NCI-H187 treated with DMSO at 0.1 percent for 48 hours (cell line): ENCODE results near the gene SLC2A1.
"Not testable (repeated sequence)": the region's sequence is repeated elsewhere in the genome, so short reads cannot be mapped to it uniquely, and the experiment has no call there.

Source experiments
- DNase-seq: peaks from one replicate; lab custom pipeline; 2025; lab: John Stamatoyannopoulos, UW

SLC2A1 gene

GRCh38 chr1:42928859-42929258 is 29.8 kb downstream of the SLC2A1 start:
- no peak for DNase-seq

- no peak for DNase-seq
These were observed 30.7 kb downstream of the SLC2A1 start for GRCh38 chr1:42927920-42928505.

- DNase-seq: no peak
These were observed 31.3 kb downstream of the SLC2A1 start for GRCh38 chr1:42927274-42927841.

GRCh38 chr1:42926879-42927242 is 31.8 kb downstream of the SLC2A1 start:
- DNase-seq: no peak

- no peak for DNase-seq
These were observed 32.3 kb downstream of the SLC2A1 start for GRCh38 chr1:42926235-42926878.

DNA sequence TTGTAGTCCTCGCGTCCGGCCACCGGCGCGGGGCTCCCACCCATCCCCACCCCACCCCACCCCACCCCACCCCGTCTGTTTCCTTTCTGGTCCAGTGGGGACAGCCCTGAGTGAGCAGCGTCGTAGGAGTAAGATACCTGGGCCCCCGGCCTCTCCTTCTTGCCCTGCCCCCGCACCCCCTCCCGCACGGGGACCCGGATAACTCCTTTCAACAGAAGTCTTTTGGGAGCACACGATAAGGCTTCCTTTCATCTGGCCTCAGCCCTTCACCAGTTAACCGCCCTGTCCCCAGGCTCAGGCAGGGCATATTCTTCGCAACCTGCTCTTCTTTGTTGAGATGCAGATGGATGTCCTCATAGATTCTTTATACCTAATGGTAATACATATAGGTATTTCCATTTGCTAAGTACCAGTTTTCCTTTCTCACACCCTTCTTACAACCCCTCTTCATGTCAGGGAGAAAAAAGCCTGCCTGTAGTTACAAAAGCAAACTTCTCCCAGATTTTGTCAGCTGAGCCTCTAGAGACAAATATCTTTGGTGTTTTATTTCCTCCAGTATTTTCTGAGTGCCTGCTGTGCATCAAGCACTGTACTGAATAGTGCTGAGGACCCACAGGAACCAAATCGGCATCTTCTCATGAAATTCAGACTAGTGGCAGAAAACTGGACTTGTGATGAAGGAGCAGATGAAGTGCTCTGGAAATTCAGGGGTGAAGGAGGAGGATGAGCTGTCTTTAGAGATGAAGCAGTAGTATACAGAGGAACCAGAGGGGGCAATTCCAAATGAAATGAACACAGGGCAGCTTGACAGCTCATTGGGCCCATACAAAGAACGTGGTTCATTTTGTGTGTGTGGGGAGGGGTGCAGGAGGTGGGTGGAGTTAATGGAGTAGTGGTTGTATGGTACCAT is 33.6 kb downstream of the SLC2A1 start:
- no peak for DNase-seq

DNA sequence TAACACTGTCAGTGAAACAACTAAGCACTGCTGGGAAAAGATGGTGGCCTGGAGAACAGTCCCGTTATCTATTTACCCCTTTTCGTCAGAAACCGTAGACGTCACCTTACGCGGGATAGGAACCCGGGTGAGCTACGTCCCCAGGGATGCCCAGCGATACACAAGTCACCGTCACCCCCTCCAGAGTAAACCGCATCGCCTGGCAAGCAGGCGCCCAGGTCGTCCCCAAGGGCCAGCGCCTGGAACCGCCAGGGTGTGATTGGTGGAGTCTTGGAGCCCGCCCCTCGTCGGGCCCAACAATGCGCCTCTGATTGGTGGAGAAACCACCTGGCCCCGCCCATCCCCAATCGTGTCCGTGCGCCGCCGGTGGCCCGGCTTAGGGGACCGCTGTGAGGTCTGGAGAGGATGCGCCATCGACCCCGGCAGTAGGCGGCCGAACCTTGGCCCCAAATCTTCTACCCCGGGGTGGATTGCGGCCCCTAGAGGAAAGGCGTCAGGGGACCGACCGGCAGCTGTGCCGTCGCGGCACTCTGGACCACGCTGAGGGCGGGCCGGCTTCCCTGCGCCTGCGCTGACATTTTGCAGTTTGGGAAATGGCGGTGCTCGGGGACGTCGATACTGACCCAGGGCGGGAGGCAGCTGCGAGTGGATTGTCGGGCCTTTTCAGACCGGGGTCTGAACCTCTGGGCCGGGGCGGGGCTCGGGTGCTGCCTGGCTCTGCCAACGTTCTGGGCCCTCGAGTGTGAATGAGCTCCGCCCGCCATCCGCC is 34.4 kb downstream of the SLC2A1 start:
- peak; percentile 52 for DNase-seq

DNA sequence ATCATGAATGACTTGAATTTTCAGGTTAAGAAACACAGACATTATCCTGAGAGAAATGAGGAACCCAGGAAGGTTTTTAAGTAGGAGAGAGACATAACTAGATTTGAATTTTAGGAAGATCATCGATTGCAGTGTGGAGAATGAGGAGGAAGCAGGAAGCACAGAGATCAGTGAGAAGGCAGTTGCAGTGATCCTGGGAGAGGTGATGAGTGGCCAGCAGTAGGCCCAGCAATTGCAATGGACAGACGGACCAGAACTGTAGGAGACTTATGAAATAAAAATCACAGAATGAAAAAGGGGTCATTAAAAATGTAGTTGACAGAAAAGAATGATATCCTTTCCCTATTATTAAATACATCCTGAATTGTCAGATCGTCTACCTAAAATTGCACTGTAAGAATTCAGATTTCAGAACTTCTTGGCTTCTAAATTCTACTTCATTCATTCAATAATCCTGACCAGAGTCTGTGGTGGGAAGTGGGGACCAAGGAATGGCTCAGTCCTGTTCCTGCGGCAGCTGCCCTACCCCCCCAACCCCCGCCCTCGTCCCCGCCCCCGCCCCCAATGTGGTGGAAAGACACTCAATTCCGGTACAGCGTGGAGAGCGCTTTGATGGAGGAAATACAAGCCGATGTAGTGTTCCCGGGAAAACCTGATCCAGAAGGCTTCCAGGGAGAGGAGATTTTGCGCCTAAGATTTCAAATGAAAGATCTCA is 35.1 kb downstream of the SLC2A1 start:
- DNase-seq: no peak

DNA sequence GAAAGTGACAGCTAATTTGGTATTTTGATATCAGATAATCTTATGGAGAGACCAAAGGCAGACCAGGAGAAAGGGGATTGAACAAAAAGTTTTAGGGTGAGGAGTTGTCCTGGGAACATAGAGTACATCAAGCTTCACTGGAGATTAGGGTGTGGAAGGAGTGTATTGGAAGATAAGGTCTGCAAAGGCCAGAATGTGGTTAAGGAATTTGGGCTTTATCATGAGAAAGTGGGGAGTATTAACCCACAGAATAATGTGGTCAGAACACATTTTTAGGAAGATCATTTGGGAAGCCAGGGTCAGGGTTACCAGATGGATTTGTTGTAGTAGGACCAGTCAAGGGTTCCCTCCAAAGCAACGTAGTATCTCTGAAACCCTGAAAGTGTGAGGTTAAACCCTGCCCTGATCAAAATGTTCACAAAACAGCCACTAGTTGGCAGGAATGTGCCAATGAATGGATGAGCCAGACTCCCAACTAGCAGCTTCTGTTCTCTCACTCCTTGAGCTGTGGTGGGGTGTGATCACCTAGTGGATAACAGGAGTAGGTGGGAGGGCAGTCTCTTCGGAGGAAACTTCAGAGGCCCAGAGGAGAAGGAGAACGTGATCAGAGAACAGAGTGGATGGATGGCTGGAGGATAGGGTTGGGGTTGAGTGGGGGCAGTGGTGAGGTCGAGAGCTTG is 35.8 kb downstream of the SLC2A1 start:
- DNase-seq: peak; percentile 16

DNA sequence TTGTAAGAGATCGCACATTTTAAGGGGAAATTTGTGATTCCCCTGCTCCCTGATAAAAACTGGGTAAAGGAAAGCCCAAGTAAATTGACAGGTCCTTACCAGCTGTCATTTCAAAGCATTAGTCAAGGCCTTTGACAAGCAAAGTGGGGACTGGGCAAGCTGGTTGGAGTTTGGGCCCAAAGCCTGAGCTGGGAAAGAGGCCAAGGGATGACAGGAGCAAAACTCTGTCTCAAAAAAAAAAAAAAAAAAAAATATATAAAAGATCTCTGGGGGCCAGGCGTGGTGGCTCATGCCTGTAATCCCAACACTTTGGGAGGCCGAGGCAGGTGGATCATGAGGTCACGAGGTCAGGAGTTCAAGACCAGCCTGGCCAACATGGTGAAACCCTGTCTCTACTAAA is 36.9 kb downstream of the SLC2A1 start:
- no peak for DNase-seq

- not testable (repeated sequence) for DNase-seq
These were observed 39.0 kb downstream of the SLC2A1 start for GRCh38 chr1:42919651-42920050.

DNA sequence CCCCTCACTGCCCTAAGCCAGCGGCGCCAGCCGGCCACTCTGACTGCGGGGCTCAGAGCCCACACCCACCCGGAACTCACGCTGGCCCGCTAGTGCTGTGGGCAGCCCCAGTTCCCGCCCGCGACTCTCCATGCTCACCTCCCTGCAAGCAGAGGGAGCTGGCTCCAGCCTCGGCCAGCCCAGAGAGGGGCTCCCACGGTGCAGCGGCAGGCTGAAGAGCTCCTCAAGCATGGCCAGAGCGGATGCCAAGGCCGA is 41.5 kb downstream of the SLC2A1 start:
- DNase-seq: no peak

GRCh38 chr1:42915456-42915855 is 43.2 kb downstream of the SLC2A1 start:
- DNase-seq: no peak

GRCh38 chr1:42914092-42914627 is 44.5 kb downstream of the SLC2A1 start:
- DNase-seq: no peak

GRCh38 chr1:42913426-42914091 is 45.1 kb downstream of the SLC2A1 start:
- DNase-seq: peak; percentile 16

DNA sequence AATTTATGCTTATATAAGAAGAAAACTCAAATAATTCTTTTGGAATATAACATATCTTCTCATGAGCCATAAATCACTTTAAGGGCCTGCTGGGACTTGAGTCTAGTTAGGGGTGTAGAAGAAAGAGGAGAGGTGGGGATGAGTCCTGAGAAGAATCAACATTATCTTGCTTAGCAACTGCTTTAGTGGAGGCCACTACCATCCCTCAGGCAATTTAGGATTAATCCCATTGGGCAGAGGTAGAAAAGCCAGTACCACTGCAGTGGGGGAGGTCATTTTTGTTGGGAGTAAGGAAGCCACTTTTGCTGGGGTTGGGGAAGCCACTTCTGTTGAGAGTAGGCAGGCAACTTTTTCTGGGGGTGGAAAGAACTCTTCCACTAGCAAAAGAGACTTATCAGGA is 47.7 kb downstream of the SLC2A1 start:
- no peak for DNase-seq

GRCh38 chr1:42908046-42908445 is 50.6 kb downstream of the SLC2A1 start:
- no peak for DNase-seq

- no peak for DNase-seq
These were observed 54.2 kb downstream of the SLC2A1 start for GRCh38 chr1:42904434-42904833.

GRCh38 chr1:42899960-42900359 is 58.7 kb downstream of the SLC2A1 start:
- not testable (repeated sequence) for DNase-seq

DNA sequence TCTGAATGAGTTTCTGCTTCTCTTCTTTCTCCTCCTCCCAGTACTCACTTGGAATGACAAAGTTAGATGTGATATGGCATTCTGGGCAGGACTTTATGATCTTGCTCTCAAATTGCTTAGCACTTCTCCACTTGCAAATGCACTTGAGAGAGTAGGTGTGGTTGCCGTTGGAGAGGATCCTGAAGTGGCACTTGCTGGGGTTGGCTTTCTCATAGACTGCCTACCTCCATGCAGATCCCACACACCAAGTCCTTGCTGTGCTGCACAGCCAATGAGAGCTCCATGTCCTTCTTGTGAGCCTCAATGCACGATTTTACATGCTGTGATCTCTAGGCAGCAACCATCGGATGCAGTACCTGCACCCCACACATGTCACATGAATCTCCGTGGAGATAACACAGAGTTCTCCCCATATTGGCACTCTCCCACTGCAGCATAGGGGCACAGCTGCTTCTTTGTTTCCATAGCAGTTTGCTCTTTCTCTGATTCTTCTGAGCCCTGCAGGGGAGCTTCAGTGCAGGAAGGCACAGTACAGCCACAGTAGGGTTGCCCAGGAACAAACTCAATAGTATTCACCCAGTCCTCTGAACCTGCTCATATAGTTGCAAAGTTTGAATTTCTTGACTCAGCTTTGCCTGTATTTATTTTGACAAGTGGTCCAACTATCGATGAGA is 67.1 kb downstream of the SLC2A1 start:
- DNase-seq: peak; percentile 80
